ENCODE data around the gene CKAP5.

CKAP5 gene

DNA sequence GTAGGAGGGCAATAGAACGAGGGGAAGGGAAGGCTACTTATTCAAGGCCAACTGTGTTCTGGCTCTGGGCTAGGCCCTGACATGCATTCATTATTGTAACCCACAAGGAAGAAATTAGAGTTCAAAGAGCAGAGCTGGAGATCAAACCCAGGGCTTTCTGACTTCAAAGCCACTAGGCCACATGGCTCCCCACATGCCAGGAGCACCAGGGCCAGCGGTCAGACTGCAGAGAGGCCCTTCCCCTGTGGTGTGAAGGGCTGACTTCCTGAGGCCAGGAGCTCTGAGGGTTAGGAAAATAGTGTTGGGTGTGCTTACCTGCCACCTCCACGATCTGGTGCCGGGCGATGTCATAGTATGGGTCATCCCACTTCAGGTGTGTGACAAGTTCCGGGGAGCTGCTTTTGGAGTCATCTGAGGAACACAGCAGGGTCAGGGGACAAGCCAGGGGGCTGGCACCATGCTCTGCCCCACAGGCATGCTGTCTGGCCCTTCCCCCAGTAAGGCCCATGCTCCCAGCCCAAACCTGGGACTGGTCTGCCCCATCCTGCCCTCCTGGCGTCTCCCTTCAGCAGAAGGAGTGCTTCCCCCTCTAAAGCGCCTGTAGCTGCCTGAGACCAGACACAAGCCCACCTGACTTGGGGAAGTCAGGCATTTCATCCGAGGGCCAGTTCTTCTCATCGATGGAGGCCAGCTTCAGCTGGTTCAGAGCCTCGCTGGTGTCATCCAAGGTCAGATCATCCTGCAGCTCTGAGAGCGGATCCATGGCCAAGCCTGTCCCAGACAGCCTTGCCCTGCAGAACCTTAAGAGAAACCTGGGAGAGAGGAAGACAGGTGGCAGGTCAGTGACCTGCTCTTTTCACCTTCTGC is 150.5 kb downstream of the CKAP5 start:
- no peak for DNase-seq

DNA sequence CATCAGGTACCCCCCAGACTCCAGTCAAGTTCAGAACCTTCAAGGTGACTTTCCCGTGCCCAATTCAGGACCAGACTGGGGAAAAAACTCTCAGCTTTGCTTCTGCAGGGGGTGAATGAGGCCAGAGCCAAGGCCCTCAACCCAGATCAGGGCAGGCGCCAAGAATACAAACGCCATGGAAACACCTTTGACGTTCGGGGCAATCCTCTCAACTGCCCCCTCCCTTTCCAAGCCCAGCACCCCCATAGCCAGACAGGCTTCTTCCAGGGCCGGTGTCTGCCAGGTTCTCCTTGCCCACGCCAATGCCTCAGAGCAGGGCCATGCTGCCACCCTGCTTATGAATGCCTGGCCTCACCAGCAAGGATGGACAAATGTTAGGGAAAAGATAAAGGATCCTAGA is 151.5 kb downstream of the CKAP5 start:
- no peak for DNase-seq

DNA sequence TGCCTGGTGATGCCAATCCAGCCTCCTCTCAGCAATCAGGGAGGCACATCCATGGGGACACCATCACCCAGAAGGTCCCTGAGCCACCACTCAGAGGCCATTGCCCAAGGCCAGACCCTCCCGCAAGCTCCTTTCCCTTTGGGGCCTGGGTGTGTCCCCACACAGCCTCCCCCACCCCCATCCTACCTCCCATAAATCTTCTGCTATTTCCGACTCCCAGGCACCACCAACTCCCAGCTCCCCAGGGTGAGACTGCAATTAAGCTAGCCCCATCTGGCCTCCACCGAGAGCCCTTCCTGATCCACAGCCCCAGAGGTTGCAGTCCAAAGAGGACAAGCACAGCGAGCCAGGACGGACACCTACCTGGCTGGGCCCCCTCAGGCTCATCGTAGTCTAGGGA is 152.0 kb downstream of the CKAP5 start:
- no peak for DNase-seq

DNA sequence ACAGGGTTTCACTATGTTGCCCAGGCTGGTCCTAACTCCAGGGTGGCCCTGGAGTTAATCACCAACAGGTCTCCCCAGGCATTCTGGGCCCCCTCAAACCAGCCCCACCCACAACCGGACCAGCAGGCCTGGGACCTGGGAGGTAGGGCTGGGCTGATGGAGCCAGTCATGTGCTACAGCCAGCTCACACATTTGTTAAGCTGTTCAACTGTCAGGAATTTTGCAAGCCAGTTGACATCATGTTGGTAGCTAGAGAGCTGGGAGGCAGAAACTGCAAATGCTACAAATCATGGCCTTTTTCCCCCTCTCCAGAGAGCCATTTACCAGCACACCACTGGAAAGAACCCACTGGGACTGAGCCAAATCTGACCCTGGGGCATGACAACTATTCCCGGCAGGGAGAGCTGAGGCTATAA is 152.5 kb downstream of the CKAP5 start:
- no peak for DNase-seq
